Neural progenitor cell (in vitro differentiated cells): ENCODE measurements around the gene PNPLA7. TPM values are rescaled to one million over a fixed set of nuclear protein-coding genes. Genes with fewer than 3 reads are reported as not detected.

Experiments
- DNase-seq: peaks from one replicate; pipeline ENCODE4 v3.0.0-alpha.2; 2016; ENCODE audit warnings: low spot score
- H2AFZ ChIP-seq: fragments of 200-600 bp; sonication (generic); replicated peaks from 2 replicates; pipeline ENCODE4 v1.6.1; 2016; ENCODE audit warnings: antibody characterized with exemption
- H3F3A ChIP-seq: fragments of 200-600 bp; sonication (generic); 2 replicates; pipeline ENCODE4 v1.6.1; 2016; ENCODE audit warnings: antibody characterized with exemption, low read depth
- H3K27ac ChIP-seq: fragments of 200-600 bp; sonication (generic); 2 replicates; pipeline ENCODE4 v1.5.1; 2016; ENCODE audit warnings: mild to moderate bottlenecking
- H3K27me3 ChIP-seq: fragments of 200-600 bp; sonication (generic); 2 replicates; pipeline ENCODE4 v1.6.1; 2016; ENCODE audit warnings: mild to moderate bottlenecking, moderate library complexity
- H3K36me3 ChIP-seq: fragments of 200-600 bp; sonication (generic); 2 replicates; pipeline ENCODE4 v1.5.1; 2016
- H3K4me1 ChIP-seq: fragments of 200-600 bp; sonication (generic); 2 replicates; pipeline ENCODE4 v1.6.1; 2016; ENCODE audit warnings: mixed run types
- H3K4me2 ChIP-seq: fragments of 200-600 bp; sonication (generic); 2 replicates; pipeline ENCODE4 v1.6.1; 2016
- H3K4me3 ChIP-seq: fragments of 200-600 bp; sonication (generic); 2 replicates; pipeline ENCODE4 v1.5.1; 2016
- H3K79me2 ChIP-seq: fragments of 200-600 bp; sonication (generic); 2 replicates; pipeline ENCODE4 v1.6.1; 2016; ENCODE audit warnings: low read depth
- H3K9ac ChIP-seq: fragments of 200-600 bp; sonication (generic); 2 replicates; pipeline ENCODE4 v1.6.1; 2016
- H3K9me3 ChIP-seq: fragments of 200-600 bp; sonication (generic); 2 replicates; pipeline ENCODE4 v1.5.1; 2016; ENCODE audit warnings: low read depth
- H4K20me1 ChIP-seq: fragments of 200-600 bp; sonication (generic); 2 replicates; pipeline ENCODE4 v1.6.1; 2016; ENCODE audit warnings: low read depth
- H3K27ac Mint-ChIP-seq: 3 replicates; pipeline ENCODE4 v1.8.0; 2021; ENCODE audit warnings: mixed read lengths
- H3K27me3 Mint-ChIP-seq: 2 replicates; pipeline ENCODE4 v1.8.0; 2022; ENCODE audit warnings: low read depth, mild to moderate bottlenecking, inconsistent platforms, moderate library complexity, mixed read lengths; ENCODE audit not compliant: insufficient read depth
- H3K36me3 Mint-ChIP-seq: 3 replicates; pipeline ENCODE4 v1.8.0; 2021; ENCODE audit warnings: mixed read lengths
- H3K4me1 Mint-ChIP-seq: 3 replicates; pipeline ENCODE4 v1.8.0; 2021; ENCODE audit warnings: mixed read lengths
- H3K4me3 Mint-ChIP-seq: 3 replicates; pipeline ENCODE4 v1.8.0; 2021; ENCODE audit warnings: mild to moderate bottlenecking, moderate library complexity, mixed read lengths
- H3K9me3 Mint-ChIP-seq: 3 replicates; pipeline ENCODE4 v1.8.0; 2020; ENCODE audit warnings: mixed read lengths
- CTCF ChIP-seq: fragments of 200-600 bp; sonication (generic); IDR thresholded peaks from 2 replicates; pipeline ENCODE4 v1.5.1; 2017; ENCODE audit warnings: antibody characterized with exemption, mild to moderate bottlenecking
- EZH2 ChIP-seq: fragments of 200-600 bp; sonication (generic); IDR thresholded peaks from 2 replicates; pipeline ENCODE4 v1.6.1; 2017; ENCODE audit warnings: antibody characterized with exemption, mild to moderate bottlenecking, moderate library complexity
- EZH2phosphoT487 ChIP-seq: fragments of 200-600 bp; sonication (generic); IDR thresholded peaks from 2 replicates; pipeline ENCODE4 v1.6.1; 2017; ENCODE audit warnings: antibody characterized with exemption
- total RNA-seq: library from RNA; depleted of rRNA; stranded (reverse); fragments of >200 nt; gene quantifications from 2 replicates; pipeline ENCODE4 v1.2.3, GENCODE V29; 2015; ENCODE audit warnings: low replicate concordance

PNPLA7 gene
- total RNA-seq, 1 donor from 2014 or later = 0.13 TPM

DNA sequence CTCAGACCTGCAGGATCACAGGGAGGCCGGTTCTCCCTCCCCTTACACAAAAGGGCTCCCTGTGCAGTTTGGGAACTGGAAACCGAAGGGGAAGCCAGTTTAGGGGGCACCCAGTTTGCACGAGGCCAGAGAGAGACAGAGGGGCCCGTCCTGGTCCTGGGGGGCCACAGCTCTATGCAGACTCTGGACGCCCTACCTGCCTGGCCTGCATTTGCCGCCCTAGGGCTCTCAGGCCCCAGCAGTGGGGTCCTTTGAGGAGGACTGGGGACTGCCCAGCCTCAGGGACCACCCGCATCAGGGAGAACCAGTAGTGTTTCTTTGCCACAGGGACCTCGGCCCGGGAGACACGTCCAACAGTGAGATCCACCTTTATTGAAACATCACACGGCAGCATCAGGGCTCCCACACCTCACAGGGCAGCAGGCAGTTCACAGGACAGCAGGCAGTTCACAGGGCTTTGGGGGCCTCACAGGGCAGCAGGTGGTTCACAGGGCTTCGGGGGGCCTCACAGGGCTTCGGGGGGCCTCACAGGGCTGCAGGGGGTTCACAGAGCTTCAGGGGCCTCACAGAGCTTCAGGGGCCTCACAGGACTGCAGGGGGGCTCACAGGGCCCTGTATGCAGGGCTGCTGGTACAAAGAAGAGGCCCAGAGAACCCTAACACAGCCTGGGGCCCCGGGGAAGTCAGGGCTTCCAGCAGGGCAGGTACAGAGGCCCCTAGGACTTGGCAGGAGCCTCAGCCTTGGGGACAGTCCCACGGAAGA lies 90.4 kb downstream of the PNPLA7 start:
- H3K4me1 ChIP-seq = peaks cover 12% of the 10 kb centered on the region
- H3K27ac Mint-ChIP-seq = peak overlapping the region; percentile 83
- H3K79me2 ChIP-seq = peaks cover 7% of the 10 kb centered on the region
- peaks cover 2% of the 10 kb centered on the region for H3K36me3 Mint-ChIP-seq
- peak overlapping the region; percentile 73 for H3K4me3 Mint-ChIP-seq
- peaks cover 48% of the 10 kb centered on the region for H3K27me3 ChIP-seq
- H3K27me3 Mint-ChIP-seq = peaks cover 2% of the 10 kb centered on the region
- no peaks in the 10 kb centered on the region for H3K36me3 ChIP-seq
- H3K4me3 ChIP-seq = no peak overlapping the region
- H3K4me2 ChIP-seq = peak overlapping the region; percentile 46
- H3K9me3 ChIP-seq = no peaks in the 10 kb centered on the region
- H2AFZ ChIP-seq = no peak overlapping the region
- H3K4me1 Mint-ChIP-seq = peaks cover 13% of the 10 kb centered on the region
- H4K20me1 ChIP-seq = peaks cover 38% of the 10 kb centered on the region
- TF ChIP-seq EZH2 (no peak), EZH2phosphoT487 (no peak), CTCF (no peak)
- H3K9ac ChIP-seq = no peak overlapping the region
- DNase-seq = no peak
- peaks cover 4% of the 10 kb centered on the region for H3F3A ChIP-seq
- no peaks in the 10 kb centered on the region for H3K9me3 Mint-ChIP-seq
- no peak overlapping the region for H3K27ac ChIP-seq

DNA sequence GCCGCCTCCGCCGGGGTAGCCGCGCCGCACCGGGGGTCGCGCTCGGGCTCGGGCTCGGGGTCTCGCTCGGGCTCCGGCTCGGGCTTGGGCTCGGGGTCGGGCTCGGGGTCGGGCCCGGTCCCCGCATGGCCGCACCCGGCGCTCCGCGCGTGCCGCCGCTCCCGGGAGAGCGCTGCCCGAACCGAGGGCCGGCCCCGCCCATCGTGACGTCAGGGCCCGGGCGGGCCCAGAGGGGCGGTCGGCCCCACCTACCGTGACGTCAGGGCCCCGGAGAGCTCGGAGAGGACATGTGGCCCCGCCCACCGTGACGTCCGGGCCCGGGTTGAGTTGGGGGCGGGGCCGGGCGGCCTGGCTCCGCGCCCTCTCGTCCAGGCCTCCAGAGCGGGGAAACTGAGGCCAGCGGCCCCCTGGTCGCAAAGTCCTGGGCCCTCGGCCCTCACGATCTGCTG lies 91.0 kb downstream of the PNPLA7 start, which contains the start of gene NSMF:
Gene NSMF, minus strand, starts transcription at position 183 of the 449 bp plus-strand sequence. CDS start 232 bp downstream, outside the sequence.
- Histone ChIP-seq H3K4me1 (peaks cover 18% of the 10 kb centered on the region), H3K9me3 (no peaks in the 10 kb centered on the region), H2AFZ (no peak within 1 kb of the TSS), H3F3A (peaks cover 10% of the 10 kb centered on the region), H3K4me3 (peak within 1 kb of the TSS; percentile 86), H3K4me2 (peak within 1 kb of the TSS; percentile 95), H3K79me2 (peaks cover 7% of the 10 kb centered on the region), H3K27ac (no peak within 1 kb of the TSS), H3K27me3 (peaks cover 48% of the 10 kb centered on the region), H3K36me3 (no peaks in the 10 kb centered on the region), H4K20me1 (peaks cover 41% of the 10 kb centered on the region), H3K9ac (peak within 1 kb of the TSS; percentile 23)
- peak within 1 kb of the TSS; percentile 73 for H3K4me3 Mint-ChIP-seq
- H3K27me3 Mint-ChIP-seq = peaks cover 2% of the 10 kb centered on the region
- no peaks in the 10 kb centered on the region for H3K9me3 Mint-ChIP-seq
- H3K4me1 Mint-ChIP-seq = peaks cover 18% of the 10 kb centered on the region
- H3K36me3 Mint-ChIP-seq = peaks cover 2% of the 10 kb centered on the region
- TF ChIP-seq CTCF = no peak
- TF ChIP-seq EZH2phosphoT487 = no peak
- no peak for TF ChIP-seq EZH2
- peak within 1 kb of the TSS; percentile 83 for H3K27ac Mint-ChIP-seq
- DNase-seq = peak; percentile 98

DNA sequence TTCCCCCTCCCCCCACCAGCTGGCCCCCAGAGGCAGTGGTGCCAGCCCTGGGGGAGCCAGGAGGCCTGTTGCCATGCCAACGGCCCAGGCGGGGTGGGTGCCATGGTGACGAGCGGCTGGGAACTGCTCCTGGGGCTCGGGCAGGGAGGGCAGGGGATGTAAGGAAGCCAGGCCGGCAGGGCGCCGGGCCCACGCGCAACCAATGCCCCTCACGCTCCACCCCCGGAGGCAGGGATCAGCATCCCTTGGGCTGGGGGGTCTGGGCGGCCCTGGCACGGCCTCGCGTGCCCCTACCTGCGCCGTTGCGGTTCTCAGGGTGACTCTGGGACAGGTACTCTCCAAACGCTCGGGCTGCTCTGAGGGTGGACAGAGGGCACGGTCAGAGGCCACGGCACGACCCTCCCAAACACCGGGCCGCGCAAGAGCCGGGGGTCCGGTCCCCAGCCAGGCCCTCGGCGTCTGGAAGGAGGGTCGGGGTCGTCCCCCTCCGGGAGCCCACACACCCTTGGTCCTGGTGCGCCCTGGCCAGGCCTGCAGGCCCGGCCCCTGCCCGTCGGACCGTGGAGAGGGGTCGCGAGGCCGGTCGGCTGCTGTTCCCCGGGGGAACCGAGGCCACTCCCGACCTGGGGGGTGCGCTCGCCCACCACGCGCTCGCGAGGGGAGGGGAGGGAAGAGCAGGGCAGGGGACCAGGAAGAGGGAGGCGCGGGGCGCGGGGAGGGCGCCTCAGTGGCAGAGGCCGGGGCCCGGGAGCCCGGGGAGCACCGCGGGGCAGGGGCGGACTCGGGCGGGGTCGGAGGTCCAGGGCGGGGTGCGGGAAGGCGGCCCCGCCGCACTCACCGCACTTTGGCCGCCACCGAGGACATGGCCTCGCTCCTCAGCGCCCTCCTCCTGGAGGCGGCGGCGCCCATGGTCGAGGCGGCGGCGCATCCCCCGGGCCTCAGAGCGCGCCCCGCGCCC lies 91.7 kb downstream of the PNPLA7 start:
- H3K4me1 Mint-ChIP-seq = peaks cover 18% of the 10 kb centered on the region
- TF ChIP-seq EZH2 = peak; percentile 44
- no peak for TF ChIP-seq CTCF
- TF ChIP-seq EZH2phosphoT487 = no peak
- H3K27ac Mint-ChIP-seq = no peak overlapping the region
- Histone ChIP-seq H3K9ac (peak overlapping the region; percentile 23), H3K4me2 (peak overlapping the region; percentile 95), H3K4me1 (peaks cover 21% of the 10 kb centered on the region), H4K20me1 (peaks cover 42% of the 10 kb centered on the region), H3K36me3 (no peaks in the 10 kb centered on the region), H3K27me3 (peaks cover 48% of the 10 kb centered on the region), H3K9me3 (no peaks in the 10 kb centered on the region), H3F3A (peaks cover 14% of the 10 kb centered on the region), H3K4me3 (peak overlapping the region; percentile 86), H2AFZ (no peak overlapping the region), H3K27ac (no peak overlapping the region), H3K79me2 (peaks cover 7% of the 10 kb centered on the region)
- peaks cover 3% of the 10 kb centered on the region for H3K27me3 Mint-ChIP-seq
- H3K9me3 Mint-ChIP-seq = no peaks in the 10 kb centered on the region
- peak; percentile 42 for DNase-seq
- peaks cover 2% of the 10 kb centered on the region for H3K36me3 Mint-ChIP-seq
- H3K4me3 Mint-ChIP-seq = peak overlapping the region; percentile 68
